NCI-H2227 (cell line): Measurements from ENCODE around the gene CEP83.
"Not testable (repeated sequence)": the region's sequence is repeated elsewhere in the genome, so short reads cannot be mapped to it uniquely, and the experiment has no call there.

ENCODE experiments used
- DNase-seq: peaks from one replicate; lab custom pipeline; 2025; ENCODE audit not compliant: unreplicated experiment; lab: John Stamatoyannopoulos, UW

CEP83 gene

DNA sequence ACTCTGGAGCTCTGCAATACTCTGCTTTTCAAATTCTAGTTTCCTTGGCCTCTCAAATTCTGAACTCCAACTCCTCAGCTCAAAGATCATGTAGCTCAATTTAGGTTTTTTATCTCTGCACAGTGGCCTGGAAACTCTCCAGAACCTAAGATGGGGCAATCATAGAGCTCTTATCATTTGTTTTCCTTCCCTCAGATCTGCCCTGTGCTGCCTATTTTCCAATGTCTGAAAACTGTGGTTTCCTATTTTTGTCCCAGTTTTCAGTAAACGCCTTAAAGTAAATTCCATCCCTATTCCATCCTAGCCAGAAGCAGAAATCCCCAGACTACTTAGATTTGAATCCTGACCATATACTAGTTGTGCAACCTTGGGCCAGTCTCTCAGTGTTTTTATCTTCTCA is 73.2 kb downstream of the CEP83 start:
- DNase-seq, result no peak

DNA sequence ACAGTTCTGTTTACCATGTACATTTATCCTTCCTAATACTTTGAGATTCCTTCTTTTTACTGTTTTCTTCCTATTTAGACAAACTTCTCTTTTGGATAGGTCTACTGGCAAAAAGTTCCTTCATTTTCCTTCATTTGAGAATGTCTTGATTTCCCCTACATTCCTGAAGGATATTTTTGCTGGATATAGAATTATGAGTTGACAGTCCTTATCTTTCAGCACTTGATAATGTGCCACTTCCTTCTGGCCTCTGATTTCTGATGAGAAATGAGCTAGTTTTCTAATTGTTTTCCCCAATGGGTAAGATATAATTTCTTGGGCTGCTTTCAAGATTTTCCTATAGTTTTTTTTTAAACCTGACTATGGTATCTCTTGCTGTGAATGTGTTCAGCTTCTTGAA is 75.6 kb downstream of the CEP83 start:
- DNase-seq, result no peak

DNA sequence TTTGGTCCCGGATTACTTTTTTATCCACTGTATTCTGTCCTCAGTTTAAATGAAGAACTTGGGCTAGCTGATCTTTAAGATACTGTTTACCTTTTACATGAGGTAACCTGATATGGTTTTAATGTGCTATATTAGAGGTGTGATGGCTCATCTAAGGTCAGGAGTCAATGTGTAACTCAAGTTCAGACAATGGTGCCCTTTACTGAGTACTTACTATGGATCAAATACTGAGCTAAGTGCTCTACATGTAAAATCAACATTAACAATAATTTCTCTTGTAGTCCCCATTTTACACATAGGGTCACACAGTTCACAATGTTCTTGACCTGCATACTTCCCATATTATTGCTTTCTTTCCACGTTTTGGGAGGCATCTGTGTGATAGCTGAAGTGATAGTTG is 79.2 kb downstream of the CEP83 start:
- no peak for DNase-seq

DNA sequence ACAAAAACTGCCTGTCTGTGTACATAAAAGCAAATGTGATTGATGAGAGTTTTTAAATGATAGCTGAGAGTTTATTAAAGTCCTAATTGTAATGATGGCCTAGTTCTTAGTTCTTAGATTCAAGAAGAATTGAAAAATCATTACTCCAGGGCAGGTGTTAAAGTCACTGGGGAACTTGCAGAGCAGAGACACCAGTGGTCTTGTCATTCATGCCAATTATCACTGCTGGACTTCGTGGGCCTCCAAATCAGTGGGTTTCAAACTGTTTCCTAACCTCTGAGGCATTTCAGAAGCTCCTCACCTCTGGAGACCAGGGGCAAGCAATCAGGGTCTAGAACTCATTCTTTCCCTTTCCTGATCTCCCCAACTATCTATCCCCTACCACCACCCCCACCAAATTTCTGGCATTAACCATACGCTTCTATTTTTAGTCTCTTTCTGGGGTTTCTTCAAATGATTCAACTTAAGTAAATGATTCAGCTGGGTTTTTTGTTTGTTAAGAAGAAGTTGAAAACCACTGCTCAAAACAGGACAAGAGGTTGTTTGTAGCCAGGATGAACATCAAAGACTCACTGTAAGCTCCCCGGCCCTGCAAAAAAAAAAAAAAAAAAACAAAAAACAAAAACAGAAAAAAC is 80.1 kb downstream of the CEP83 start:
- DNase-seq, result no peak

DNA sequence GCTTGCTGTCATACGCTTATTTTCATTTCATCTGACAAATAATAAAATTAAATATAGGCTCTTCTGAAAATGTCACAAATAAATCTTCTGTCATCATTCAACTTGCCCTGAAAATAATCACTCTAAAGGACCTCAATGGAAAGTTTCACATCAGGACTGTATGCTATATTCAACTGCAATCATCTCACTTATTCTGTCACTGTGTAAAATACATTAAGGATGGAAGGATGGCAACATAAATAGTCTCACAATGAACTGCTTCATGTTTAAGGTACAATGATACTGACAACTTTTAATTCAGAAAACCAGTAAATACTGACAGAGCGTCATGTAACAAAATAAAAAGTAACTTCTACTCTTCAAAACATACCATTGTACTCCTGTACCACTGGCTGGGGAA is 82.1 kb downstream of the CEP83 start:
- DNase-seq, result no peak

DNA sequence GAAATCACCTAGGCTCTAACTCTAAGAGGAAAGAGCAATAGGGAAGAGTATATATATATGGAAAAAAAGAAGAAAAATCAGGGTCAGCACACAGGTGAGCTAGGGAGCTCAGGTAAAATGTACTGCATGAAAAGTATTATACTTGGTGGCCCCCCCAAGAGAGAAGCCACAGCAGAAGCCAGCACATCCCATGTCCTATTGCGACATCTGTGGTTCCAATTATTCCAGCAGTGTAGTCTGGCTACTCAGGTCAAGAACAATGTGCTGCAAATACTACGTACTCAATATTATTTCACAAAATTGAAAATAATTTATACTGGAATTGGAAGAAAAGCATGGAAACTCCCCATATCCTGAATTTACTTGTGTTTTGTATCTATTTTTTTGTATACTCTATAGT is 85.5 kb downstream of the CEP83 start:
- no peak for DNase-seq

DNA sequence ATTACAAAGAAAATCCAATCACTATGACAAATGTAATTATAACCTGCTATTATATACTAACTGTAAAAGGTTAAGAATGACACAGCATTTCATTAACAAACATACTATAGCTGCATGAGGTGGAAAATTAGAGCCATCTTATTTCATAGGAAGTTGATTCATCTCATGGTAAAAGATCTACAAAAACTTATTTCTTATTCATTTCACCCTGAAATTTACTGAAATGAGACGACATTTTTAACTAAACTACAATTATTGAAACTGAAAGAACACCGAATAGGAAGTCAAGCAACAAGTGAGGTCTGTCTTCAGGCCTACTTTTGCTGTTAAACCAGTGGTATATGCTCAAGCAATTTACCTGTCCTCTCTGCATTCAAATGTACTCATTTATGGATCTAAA is 87.2 kb downstream of the CEP83 start:
- no peak for DNase-seq

DNA sequence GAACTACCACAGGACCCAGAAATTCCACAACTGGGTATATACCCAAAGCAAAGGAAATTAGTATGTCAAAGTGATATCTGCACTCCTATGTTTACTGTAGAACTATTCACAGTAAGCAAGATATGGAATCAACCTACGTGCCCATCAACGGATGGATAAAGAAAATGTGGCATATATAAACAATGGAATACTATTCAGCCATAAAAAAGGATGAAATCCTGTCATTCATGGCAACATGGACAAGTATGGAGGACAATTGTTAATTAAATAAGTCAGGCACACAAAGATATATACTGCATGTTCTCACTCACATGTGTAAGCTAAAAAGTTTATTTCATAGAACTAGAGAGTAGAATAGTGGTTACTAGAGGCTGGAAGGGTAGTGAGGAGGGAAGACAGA is 97.0 kb downstream of the CEP83 start:
- DNase-seq, result no peak

DNA sequence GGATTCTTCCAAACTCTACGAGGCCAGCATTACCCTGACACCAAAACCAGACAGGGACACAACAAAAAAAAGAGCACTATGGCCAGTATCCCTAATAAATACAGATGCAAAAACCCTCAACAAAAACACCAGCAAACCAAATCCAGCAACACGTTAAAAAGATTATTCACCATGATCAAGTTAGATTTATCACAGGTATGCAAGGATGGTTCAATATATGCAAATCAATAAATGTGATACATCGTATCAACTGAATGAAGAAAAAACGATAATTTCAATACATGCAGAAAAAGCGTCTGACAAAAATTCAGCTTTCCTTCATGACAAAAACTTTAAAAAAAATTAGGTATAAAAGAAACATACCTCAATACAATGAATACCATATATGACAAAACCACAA is 99.9 kb downstream of the CEP83 start:
- DNase-seq, result no peak

DNA sequence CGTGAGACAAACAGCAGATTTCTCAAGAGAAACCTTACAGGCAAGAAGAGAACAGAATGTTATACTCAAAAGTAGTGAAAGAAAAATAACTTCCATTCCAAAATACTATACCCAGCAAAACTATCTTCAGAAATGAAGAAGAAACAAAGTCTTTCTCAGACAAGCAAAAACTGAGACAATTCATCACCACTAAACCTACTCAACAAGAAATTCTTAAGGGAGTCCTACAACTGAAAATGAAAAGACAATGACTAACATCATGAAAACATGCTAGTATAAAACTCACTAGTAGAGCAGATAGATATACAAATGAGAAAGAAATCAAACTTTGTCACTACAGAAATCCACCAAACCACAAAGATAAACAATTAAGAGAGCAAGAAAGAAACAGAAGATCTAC is 106.5 kb downstream of the CEP83 start:
- no peak for DNase-seq

DNA sequence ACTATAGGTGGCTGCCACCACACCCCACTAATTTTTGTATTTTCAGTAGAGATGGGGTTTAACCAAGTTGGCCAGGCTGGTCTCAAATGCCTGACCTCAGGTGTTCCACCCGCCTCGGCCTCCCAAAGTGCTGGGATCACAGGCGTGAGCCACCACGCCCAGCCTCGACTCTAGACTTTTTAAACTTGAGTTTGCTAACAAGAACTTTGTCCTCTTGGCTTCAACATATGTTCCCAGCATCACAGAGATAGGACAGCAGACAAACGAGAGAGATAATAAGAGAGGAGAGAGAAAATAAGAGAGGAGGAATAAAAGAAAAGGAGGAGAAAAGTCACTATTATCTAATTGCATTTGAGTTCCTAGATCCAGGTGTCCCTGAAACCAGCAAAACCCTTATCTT is 119.1 kb downstream of the CEP83 start:
- no peak for DNase-seq

DNA sequence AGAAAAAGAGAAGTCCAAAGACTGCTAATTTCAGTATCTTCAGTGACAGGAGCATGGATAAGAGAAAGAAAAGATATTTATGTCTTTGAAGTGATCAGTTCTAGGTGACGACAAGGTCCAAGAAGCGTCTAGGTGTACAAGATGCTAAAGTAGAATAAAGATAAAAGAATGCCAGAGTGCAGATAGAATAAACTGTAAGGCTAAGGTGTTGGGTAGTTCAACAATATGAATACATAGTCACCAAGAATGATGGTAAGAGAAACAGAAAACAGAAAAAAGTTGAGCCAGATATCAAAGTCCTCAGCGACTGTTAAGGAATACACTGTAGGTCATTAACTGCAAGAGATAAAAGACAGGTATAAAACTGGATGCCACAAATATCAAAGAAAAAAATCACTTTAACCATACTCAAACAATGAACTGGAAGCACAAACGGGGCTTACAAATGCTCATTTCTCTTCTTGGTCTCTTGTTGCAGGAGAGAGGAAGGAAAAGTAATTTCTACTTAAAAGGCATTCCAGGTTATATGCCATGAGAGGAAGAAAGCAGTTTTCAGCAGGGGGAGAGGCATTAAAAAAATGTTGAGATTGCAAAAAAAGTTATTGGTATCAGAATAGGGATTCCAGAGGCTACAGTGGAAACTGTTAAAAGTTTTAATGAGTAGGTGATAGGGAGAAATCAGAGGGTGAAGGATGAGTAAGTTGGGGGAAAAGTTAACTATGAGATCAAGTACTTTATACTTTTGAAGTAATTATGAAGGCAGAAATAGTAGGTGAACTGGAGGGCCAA is 121.5 kb downstream of the CEP83 start:
- no peak for DNase-seq

DNA sequence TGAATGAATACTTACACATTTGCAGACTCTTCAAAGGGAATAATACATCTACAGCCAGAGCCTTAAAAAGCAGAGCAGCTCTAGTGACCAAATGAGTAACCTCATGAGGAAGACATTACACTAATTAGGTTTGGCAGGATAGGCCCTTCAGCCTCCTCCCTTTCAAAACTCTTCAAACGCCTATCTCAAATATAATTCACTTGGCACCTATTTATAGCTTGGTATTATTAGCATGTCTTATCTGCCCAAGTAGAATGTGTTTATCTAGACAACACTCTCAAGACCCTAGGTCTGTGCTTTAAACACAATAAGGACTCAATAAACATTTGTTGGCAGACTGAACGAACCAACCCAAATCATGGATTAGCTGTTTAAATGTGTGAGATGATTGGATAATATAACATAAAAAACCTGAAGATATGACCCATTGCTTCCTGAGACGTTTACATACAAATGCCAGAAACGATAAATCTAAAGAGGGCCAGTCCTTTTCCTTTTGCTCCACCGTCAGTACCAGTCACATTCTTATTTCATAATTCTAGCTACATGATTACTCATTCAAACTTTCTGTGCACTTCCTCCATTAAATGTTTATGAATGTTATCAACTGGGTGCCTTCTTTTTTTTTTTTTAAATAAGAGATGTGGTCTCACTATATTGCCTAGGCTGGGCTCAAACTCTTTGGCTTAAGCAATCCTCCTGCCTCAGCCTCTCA is 123.3 kb downstream of the CEP83 start:
- DNase-seq, result no peak

DNA sequence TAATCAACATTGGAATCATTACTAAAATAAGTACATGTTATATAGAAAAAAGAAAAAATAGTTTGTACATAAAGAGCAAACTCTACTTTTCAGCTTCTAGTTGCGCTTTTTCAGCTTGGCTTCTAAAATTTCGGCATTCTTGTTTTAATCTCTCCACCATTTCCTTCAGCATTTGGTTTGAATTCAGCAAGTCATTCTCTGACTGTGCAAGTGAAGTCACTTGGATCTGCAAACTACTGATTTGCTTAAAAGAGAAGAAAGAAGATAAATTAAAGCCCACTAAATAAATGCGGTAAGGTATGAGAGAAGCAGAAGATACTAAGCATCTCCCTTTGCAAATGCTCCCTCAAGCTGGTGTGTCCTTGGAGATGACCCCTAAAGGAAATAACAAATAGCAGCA is 126.3 kb downstream of the CEP83 start:
- DNase-seq, result no peak

DNA sequence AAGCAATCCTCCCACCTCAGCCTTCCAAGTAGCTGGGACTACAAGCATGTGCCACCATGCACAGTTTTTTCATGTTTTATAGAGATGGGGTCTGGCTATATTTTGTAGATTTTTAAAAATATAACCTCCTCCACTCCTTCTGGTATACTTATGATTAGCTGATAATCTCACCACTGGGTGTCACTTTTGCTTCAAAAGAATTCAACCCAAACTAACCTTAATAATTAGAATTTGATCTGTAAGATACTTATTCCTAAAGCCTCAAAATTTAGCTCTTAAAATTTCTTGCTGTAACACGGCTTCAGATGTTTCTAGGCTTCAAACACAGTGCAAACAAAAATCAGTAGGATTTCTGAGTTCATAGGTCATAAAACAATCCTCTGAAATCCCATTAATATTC is 130.3 kb downstream of the CEP83 start:
- DNase-seq, result no peak

DNA sequence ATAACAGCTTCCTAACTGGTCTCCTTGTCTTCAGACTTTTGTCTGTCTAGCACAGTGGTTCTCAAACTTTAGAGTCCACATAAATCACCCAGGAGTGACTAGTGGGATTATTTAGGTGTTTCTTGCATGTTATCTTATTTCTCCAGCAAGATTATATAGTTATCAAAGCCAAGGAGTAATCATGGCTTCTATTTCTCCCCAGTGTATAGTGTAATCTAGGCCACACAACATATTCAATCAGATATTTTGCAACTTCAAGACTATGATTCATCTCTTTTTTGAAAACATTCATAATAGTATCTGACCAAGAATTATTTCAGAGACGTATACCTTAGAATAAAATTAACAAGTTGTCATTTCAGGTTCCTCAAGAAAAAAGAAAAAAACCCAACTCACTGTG is 131.9 kb downstream of the CEP83 start:
- DNase-seq, result no peak

DNA sequence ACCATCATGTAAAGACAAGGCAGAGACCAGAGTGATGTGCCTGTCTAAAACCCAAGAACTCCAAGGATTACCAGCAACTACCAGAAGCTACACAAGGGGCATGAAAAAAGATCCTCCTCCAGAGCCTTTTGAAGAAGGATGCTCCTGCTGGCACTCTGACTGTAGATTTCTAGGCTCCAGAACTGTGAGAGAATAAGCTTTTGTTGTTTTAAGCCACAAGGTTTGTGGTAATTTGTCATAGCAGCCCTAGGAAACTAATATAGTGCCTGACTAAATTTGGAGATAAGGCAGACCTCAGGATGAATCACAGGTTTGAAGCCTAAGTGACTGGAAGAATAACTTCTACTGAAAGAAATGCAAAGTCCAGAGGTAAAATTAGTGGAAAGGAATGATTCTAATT is 132.9 kb downstream of the CEP83 start:
- DNase-seq, result no peak

DNA sequence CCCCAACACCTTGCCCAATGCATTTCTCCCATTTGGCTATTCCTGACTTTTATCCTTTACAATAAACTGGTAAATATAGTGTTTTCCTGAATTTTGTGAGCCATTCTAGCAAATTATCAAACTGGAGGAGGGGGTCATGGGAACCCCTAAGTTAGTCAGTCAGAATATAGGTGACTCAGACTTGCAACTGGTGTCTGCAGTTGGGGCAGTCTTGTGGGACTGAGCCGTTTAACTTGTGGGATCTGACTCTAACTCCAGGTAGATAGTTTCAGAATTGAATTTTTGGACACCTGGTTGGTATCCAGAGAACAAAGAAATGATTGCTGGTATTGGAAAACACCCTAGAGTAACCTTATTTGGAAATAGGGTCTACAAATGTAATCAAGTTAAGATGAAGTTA is 133.4 kb downstream of the CEP83 start:
- no peak for DNase-seq

DNA sequence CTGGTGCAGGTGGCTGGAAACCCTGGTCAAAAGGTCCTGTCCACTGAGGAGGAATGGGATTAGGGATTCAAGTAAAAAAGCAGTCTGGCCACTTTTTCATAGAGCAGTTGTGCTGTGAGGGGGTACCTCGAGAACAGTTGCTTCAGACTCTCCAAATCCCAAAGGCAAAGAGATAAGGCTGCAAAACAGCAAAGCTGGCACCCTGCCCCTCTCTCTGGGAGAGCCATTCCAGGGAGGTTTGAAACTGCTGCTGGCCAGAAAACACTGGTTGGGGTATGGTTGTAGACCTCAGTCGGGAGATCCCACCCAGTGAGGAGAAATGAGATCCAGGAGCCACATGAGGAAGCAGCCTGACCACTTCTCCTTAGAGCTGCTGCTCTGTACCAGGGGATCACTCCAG is 137.3 kb downstream of the CEP83 start:
- DNase-seq, result no peak

DNA sequence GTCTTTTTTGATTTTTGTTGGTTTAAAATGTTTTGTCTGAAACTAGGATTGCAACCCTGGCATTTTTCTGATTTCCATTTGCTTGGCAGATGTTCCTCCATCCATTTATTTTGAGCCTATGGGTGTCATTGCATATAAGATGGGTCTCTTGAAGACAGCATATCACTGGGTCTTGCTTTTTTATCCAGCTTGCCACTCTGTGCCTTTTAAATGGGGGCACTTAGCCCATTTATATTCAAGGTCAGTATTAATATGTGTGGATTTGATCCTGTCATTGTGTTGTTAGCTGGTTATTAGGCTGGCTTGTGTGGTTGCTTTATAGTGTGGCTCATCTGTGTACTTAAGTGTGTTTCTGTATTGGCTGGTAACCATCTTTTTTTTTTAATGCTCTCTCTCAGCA is 139.6 kb downstream of the CEP83 start:
- DNase-seq, result no peak

DNA sequence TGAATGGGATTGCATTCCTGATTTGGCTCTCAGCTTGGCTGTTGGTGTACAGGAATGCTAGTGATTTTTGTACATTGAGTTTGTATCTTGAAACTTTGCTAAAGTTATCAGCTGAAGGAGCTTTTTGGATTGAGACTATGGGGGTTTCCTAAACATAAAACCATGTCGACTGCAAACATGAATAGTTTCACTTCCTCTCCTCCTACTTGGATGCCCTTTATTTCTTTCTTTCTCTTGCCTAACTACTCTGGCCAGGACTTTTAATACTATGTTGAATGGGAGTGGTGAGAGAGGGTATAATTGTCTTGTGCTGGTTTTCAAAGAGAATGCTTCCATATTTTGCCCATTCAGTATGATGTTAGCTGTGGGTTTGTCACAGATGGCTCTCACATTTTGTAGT is 141.5 kb downstream of the CEP83 start:
- DNase-seq, result no peak

DNA sequence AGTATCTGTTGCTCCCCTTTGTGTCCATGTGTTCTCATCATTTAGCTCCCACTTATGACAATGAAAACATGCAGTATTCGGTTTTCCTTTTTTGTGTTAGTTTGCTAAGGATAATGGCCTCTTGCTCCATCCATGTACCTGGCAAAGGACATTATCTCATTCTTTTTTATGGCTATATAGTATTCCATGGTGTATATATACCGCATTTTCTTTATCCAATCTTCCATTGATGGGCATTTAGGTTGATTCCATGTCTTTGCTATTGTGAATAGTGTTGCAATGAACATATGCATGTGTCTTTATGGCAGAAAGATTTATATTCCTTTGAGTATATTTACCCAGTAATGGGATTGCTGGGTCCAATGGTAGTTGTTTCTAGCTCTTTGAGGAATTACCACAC is 143.1 kb downstream of the CEP83 start:
- DNase-seq, result not testable (repeated sequence)
